HG02610 (cell line): ENCODE results near the gene PELI2.

Source experiments
- ATAC-seq: cut with Tn5 transposase; IDR thresholded peaks from one replicate; pipeline ENCODE4 v1.9.1; 2021; ENCODE audit warnings: mild to moderate bottlenecking, moderate library complexity; ENCODE audit not compliant: unreplicated experiment

The PELI2 gene

DNA sequence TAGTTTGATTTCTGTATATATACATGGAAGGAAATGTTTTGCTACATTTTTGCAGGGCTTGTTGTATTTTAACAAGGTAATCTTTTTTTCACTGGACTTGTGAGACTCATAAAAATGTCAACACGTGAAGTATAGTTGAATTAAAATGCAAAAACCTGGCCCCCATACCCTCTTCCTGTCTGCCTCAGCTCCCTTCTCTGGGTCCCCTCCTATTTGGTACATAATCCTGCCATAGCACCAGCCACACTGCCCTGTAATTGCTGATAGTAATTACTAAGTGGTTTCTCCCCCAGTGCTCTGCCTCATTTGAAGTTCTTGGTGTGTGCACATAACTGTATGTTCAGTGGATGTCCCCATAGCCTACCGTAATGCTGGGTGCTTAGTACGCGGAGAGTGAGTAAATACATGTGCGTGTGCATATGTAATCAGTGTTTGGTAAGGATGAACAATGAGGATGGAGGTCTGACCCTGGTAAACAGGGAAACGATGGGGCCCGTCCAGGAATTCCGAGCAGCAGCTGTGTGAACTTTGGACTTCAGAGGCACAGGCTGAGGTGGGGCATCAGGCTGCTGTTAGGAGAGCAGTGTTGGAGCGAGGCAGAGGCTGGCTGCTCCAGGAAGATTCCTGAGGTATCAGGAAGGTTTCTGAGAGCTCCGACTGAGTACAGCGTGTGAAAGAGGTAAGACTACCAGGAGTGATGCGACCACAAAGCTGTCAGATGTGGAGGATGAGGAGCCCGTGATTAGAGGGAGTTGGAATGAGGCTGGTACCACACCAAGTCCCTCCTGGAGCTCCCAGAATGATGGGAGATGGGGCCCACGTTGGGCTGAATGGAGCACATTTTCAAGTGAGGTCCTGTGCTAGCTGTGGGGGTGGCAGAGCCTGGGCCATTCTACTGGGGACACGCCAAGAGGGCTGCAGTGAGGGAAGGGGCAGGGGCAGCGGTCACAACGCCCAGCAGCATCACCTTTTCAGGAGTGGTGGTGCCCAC, 106.8 kb downstream of the PELI2 start:
- no peak for ATAC-seq

DNA sequence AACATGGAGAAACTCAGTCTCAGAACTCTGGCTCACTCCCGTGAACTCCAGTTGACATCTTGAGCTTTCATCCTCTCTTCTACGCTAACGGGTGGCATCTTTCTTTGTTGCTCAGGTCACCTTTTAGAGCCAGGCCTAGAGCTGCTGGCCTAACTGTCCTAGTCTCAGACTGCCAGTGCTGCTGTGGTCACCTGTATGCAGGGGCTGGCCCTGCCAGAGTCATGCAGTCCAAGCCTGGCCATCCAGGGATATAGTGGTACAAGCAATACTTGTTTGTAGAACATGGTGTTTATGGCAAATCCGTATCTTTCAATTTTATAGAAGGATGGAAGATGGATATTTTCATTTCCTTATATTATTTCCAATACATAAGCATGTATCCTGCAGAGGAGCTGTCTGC, 117.2 kb downstream of the PELI2 start:
- ATAC-seq: no peak

DNA sequence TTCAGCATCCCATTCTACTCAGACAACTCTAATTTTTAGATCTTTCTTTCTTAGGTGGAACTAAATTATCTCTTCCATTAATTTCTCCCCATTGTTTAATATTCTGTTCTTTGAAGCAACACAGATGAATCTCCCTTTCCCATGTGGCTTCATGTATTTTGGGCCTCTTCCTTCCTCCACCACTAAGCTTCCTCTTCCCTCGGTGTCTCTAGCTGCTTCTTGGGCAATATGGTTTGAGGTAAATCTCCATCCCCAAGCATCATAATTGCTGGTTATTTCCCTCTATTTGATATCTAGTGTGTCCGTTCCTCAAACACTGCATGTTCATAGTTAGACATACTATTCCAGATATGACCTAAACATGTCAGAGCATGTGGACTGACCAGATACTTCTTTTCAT, 119.2 kb downstream of the PELI2 start:
- ATAC-seq: no peak

DNA sequence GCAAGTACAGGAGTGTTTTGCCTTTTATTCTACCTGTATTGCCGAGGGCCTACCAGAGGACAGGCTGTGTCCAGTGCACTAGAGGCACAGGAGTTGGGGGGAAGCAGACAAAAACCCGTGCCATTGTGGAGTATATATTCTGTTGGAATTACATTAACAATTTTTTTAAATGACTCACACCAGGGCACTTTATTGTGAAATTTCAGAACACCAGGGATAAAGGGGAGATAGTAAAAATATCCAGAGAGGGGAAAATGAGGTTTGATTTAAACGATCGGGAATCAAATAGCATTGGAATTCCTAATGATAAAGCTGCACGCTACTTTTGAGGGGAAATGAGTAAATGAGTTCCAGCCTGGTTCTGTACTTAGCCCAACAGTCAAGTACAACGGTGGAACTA, 123.2 kb downstream of the PELI2 start:
- ATAC-seq: no peak

DNA sequence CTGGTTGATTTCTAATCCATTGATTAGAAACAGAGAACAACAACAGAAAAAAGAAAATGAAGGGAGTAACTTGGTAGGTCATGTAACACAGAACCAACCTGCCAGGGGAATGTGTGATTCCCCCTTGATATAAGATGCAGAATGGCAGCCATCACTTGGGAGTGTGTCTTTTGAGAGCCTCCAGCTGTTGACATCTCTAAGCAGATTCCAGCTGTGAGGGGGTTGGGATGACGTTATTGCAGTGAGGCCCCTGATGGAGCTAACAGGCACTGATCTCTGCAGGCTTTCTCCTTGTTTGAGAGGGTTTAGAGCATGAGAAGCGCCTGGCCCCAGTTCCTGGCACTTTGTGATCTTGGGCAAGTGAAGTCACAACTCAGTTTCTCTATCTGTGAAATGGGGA, 124.9 kb downstream of the PELI2 start:
- ATAC-seq: no peak

DNA sequence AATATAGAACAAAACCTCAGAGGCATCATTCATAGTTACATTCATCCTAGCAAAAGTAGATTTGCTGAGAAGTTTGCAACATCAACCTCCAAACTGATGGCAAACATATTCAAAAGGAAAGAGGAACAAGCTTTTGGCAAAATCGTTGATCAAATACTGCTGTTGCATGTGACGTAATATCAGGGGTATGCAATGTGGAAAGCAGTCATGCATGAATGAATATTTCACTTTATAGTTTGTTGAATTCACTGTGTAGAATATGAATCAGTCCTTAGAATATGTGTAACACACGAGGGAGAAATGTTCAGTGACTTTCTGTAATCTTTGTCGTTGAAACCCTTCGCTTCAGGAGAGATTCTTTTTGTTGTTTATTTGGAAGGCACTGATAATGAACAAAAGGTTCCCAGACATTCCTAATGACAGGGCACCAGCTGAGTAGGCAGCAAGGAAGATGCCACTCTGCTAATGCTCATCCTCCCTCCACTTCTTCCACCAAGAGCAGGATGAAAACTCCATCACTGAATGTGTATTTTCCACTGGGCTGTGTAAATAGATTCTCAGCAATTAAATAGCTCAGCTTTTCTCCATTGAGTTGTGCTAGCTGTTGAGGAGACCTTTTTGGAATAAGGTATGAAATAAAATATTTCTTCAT, 126.1 kb downstream of the PELI2 start:
- ATAC-seq: no peak

DNA sequence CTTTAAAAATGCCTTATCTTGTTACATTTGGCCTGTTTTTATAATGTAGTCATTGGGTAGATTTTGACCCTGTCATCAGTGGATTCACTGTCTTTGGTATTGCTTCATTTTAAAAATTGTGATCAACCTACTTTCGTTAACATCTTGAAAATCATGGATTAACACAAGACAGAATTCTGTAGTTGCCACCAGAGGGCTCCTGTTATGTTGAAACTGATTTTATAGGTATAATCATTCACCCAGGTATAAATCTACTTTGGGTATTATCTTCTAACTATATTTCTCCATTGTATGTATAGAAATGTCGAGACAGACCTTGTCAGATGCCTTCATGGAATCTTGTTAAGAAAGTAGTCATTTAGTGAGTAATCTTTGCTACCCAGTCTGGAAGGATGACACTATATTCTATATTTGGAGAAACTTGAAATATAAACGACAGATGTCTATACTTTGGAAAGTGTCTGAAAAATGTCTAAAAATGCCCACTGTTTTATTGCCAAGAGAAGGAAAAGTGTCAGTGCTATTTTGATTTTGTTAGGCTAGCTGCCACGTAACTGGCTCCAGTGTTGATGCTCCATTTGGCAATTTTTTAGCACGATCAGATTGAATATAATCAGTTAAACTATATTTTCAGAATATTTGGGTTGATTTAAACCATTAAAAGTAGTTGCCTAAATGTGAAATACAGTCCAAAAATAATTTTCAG, 129.4 kb downstream of the PELI2 start:
- no peak for ATAC-seq

DNA sequence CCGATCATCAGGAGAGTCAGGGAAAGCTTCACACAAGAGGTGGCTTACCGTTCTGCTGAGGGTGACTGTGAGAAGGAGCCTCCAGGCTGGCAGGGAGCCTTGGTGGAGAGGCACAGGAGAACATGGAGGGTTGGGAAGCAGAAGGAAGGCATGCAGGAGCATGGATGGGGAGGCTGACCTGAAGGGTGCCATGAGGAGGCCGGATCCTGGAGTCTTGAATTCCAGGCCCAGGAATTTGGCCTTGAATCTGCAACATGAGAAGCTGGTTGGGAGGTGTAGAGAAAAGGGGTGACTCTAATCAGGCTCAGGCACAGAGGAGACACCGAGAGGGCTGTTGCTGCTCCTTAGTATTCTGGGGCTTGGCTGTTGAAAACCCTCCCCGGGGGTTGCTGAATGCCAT, 130.2 kb downstream of the PELI2 start:
- no peak for ATAC-seq

DNA sequence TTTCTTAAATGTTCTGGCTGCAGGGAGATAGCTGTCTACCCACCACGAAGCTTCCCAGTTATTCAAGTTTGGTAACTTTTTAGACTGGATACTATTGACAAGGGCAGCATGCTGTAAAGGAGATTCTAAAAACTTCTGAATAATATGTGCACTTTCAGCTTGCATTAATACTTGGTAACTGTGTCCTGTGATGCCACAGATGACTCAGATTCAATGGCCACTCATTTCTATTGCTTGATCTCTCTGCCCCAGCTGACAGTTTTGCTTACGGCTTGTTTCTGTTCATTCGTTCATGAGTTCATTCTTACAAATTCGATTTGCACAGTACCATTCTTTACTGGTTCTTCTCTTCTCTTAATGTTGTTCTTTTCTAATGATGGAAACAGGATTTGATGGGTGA, 142.8 kb downstream of the PELI2 start:
- ATAC-seq: no peak

DNA sequence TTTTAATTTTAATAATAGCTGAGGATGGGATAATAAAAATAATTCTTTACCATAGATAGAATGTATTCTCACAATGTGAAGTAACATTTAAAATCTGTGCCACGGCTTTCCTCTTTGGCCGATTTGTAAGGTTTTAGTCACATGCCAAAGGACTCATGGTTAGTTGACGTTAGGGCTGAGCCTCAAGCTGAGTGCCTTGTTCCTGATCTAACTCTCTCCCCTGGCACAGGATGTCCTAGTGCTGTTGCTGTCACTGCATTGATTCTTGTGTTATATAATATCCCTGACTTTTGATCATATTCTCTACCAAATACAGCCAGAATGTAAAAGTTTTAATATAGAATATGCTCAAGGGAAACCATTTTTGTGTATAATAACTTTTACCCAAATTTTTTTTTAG, 144.3 kb downstream of the PELI2 start:
- no peak for ATAC-seq

DNA sequence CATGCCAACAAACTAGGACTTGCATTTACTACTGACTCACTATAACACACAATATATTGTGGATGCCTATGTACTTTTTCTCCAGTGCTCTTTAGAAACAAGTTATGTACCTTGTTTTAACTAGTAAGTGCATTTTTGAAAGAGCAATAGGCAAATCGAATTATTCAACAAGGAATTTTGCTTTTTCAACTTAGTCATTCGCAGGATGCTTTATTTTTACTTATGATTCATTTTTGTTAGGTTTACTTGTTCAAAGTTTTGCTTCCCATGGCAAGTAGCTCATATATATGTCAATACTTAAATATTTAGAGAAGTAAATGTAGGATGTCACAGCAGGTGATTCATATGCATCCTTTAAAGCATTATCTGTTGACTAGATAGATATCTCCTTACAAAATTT, 149.8 kb downstream of the PELI2 start:
- ATAC-seq: no peak

DNA sequence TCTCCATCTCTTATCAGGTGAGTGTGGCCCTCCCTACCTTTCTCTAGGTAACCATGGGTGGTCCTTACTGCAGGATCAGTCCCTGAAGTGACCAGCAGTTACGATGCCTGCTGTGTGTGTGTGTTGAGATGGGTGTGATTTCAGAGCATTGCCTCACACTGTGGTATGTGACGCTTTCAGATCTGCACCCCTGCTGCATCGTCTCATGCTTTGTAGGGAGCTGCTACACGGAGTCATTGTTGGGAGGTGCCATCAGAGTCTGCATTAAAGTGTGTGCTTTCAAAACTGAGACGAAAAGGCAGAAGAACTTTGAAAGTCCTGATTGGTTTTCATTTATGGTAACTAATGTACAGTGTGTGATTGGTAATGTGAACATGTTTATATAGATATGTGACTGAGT, 150.5 kb downstream of the PELI2 start:
- no peak for ATAC-seq

DNA sequence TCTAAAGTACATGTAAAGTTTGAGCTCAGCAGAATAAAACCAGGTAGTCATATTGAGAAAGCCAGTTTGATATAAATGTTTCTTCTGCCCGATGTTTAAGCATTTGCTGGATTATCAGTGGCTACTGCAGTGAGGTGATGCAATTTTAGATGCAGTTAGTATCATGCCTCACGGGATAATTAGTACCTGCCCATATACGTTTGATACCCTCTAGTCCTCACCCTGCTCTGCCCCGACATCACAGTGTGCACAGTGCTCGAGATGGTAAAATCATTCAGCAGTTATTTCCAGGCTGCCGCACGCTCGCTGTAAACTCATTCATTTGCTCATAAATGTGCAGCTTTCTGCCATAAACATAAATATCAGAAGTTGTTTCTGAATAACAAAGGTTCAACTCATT, 152.7 kb downstream of the PELI2 start:
- no peak for ATAC-seq

DNA sequence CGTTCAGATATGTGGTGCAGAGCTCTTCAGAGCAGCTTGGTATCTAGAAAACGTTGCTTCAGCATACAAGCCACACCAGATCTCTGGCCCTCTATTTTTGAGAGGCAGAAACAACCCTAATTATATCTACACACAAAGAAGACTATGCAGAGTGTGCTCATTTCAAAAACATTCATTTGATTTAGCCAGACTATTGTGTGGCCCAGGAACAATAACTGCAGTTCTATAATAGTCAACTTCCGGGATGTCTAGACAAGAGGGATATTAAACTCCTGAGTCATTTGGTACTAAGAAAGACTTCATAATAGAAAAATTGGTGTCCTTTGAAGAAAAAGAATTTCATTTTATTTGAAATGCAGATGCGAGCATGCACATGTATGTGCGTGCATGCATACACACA, 153.8 kb downstream of the PELI2 start:
- ATAC-seq: no peak

DNA sequence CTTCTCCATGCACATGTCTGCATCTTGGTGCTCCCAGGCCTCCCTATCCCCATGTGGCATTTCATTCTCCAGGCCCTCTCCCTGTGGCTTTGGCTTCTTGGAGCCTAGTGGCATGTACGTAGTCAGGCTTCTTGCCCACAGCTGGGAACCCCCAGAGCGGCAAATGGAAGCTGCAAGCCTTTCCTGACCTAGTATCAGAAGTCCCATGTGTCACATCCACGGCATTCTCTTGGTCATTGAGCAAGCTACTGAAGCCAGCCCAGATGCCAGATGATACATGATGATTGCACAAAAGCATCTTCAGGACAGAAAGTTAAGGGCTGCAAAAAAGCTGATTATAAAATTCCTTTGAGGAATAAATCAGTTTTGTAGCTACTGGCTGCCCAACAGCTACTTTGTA, 154.9 kb downstream of the PELI2 start:
- no peak for ATAC-seq

DNA sequence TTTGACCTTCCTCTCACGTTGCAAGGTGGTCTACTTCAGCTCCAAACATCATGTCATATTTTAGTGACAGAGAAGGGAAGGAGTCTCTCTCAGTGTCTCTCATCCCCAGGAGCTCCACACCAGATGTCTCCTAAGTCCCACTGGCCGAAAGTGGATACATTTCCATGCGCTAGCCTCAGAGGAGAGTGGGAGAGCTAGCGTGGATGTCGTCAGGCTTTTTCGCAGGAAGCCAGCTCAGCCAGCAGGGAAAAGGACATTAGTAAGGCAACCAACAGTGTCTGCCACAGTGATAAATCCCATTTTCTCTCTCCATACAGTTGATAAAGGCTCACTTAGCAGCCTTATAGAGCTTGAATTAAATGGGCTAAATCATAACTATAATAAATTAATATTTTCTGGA, 155.7 kb downstream of the PELI2 start:
- ATAC-seq: no peak

DNA sequence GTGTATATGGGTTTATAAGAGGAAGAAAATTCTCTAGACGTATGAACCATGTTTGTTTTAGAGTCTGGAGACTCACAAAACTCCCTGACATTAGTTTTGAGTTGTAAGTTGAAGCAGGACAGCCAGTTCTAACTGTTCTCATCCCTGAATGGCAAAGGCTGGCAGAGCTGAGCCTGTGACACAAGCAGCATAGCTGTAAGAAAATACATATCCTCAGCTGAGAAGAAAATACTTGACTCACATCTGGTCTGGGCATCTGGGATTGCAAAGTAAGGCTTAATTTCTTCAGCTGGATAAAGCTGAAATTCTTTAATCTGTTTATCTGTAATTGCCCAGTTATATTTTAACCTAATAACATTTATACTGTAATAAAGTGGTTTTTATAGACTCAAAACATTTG, 156.3 kb downstream of the PELI2 start:
- no peak for ATAC-seq

DNA sequence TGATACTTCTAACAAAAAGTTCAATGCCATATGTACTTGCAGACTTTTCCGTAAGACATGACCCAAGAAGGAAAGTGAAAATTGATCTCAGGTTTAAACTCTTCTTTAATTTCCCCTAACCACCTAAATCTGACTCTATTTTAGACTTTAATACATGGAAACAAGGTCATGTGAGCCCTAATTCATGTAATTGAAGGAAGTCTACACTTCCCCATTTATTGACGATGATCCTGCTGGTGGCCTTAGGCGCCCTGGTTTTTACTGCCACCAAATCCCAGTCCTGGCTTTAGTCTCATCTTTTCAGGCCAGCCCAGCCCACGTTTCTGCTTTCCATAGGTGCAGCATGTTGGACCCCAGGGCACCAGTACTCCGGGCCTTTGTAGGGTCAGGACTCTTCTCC, 157.9 kb downstream of the PELI2 start:
- ATAC-seq: no peak

DNA sequence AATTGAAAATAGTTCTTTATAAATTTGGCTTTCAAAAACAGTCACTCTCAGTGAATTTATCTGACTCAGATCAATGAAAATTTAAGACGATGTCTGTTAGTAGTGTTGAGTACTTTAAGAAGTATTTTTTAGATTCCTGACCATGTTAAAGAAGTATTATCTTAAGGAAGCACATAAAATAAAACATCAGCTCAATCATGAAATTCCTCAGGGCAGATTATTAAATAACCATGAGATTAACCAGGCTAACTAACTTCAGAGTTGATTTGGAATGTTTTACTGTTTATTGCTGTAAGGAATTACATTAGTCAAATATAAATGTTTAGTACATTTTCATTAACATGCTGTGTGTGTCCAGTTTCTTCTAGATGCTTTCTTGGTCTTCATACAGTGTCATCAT, 160.2 kb downstream of the PELI2 start:
- no peak for ATAC-seq

DNA sequence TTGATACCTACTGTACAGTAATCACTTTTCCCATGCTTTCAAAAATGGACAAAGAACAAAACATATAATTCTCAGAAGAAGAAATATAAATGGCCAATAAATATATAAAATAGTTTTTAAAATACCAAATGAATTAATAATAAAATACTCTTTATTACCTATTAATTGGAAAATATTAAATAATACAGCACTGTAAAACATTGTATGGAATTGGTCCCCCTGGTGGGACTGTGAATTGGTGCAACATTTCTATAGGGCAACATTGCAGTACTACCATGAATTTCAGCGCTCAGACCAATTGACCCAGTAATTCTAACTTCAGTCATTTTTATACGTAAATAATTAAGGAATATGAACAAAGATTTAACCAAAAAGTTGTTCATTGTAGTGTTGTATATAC, 162.6 kb downstream of the PELI2 start:
- no peak for ATAC-seq

DNA sequence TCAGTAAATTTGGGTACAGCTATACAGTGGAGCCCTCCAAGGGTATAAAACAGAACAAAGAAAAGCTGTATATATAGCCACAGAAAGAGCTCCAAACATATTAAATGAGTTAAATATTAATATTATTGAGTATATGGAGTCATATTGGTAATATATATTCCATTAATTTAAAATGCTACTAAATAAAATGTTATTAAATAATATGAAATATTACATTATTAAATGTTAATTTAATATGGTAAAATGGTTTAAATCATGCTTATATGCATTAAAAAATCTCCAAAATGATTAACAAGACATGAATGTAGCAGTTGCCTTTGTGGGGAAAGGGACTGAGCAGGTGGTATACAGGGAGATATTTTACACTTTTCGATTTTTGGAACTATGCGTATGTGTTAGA, 164.0 kb downstream of the PELI2 start:
- ATAC-seq: no peak

DNA sequence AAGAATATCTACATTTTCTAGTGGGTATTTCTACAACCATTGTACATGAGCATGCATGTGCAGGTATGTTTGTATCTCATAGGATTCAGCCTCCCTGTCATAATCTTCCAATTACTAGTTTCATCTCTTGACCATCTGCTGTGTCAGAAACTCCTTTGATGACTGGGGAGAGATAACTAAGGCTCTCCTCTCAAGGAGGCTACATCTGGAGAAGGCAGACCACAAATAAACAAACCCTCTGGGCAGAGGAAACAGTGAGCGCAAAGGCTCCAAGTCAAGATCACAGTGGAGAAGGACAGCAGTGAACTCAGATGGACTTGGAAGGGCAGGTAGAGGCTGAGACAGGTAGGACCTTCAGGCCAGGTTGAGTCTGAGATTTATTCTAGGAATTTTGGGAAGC, 166.4 kb downstream of the PELI2 start:
- ATAC-seq: no peak
